Lower lobe of right lung (tissue), 2 donors: ENCODE data around the gene SERPINH1. TPM values are rescaled to one million over a fixed set of nuclear protein-coding genes. Genes with fewer than 3 reads are reported as not detected.

Source experiments
- ATAC-seq, 2 donors: fragments of 200-7000 bp; cut with Tn5 transposase; one replicate each; pipeline ENCODE4 v1.9.1; 2020 to 2022; ENCODE audit warnings: mild to moderate bottlenecking in 2 of 2, moderate library complexity in 2 of 2
- DNase-seq: peaks from one replicate; pipeline ENCODE4 v3.0.0-alpha.2; 2020
- H3K27ac ChIP-seq: fragments of 200-600 bp; one replicate; pipeline ENCODE4 v1.8.0; 2022
- H3K27me3 ChIP-seq: fragments of 200-600 bp; one replicate; pipeline ENCODE4 v1.8.0; 2022; ENCODE audit warnings: low read depth
- H3K36me3 ChIP-seq: fragments of 200-600 bp; one replicate; pipeline ENCODE4 v1.8.0; 2022; ENCODE audit warnings: mild to moderate bottlenecking
- H3K4me1 ChIP-seq: fragments of 200-600 bp; one replicate; pipeline ENCODE4 v1.8.0; 2022
- H3K4me3 ChIP-seq: fragments of 200-600 bp; one replicate; pipeline ENCODE4 v1.8.0; 2022; ENCODE audit warnings: mild to moderate bottlenecking
- H3K9me3 ChIP-seq: fragments of 200-600 bp; one replicate; pipeline ENCODE4 v1.8.0; 2022
- CTCF ChIP-seq: fragments of 200-600 bp; IDR thresholded peaks from one replicate; pipeline ENCODE4 v1.8.0; 2022; ENCODE audit warnings: antibody characterized with exemption, mild to moderate bottlenecking
- intact Hi-C: fragments of 100-400 bp; cut with DNase I; formaldehyde crosslinking; loops from one replicate; pipeline ENCODE4 v1.11.0; 2022
- total RNA-seq: library from RNA; stranded (reverse); fragmentation: NEBNext Ultra II Directional; extraction: Animal tissue kit (Norgen Biotek cat#: 25700); gene quantifications from one replicate; pipeline ENCODE4 v1.2.1, GENCODE V29; 2021
- donor health status: DM: no; HTN: yes; CAD: no; lungs with severe emphysema.

SERPINH1 gene
- total RNA-seq, 1 donor from 2014 or later = 131 TPM

- no peak for TF ChIP-seq CTCF
- H3K27me3 ChIP-seq = no peaks in the 10 kb centered on the region
- no peaks in the 10 kb centered on the region for H3K9me3 ChIP-seq
- DNase-seq (no peak), ATAC-seq (no peak)
- intact Hi-C loops = no loop called here
- H3K4me1 ChIP-seq = peaks cover 20% of the 10 kb centered on the region
- no peak overlapping the region for H3K27ac ChIP-seq
- H3K36me3 ChIP-seq = no peaks in the 10 kb centered on the region
- H3K4me3 ChIP-seq = no peak overlapping the region
These were observed 34.9 kb upstream of the SERPINH1 start for GRCh38 chr11:75527130-75527529.

- no peak for TF ChIP-seq CTCF
- Histone ChIP-seq H3K27ac (no peak overlapping the region), H3K4me3 (no peak overlapping the region), H3K4me1 (peaks cover 24% of the 10 kb centered on the region), H3K9me3 (no peaks in the 10 kb centered on the region), H3K36me3 (no peaks in the 10 kb centered on the region), H3K27me3 (no peaks in the 10 kb centered on the region)
- no peak for ATAC-seq
- intact Hi-C loops = no loop called here
- DNase-seq = no peak
These were observed 33.9 kb upstream of the SERPINH1 start for GRCh38 chr11:75527938-75528735.

- H3K9me3 ChIP-seq = no peaks in the 10 kb centered on the region
- ATAC-seq = no peak
- no peak for DNase-seq
- no peak overlapping the region for H3K4me3 ChIP-seq
- no peaks in the 10 kb centered on the region for H3K27me3 ChIP-seq
- peaks cover 6% of the 10 kb centered on the region for H3K4me1 ChIP-seq
- no peak for TF ChIP-seq CTCF
- H3K27ac ChIP-seq = no peak overlapping the region
- H3K36me3 ChIP-seq = no peaks in the 10 kb centered on the region
- intact Hi-C loops = loop anchor here (5.0 kb wide), 1 partner anchor 83 kb away; no protein-coding TSS in a partner anchor
These were observed 31.5 kb upstream of the SERPINH1 start for GRCh38 chr11:75530577-75530976.

- peaks cover 6% of the 10 kb centered on the region for H3K4me1 ChIP-seq
- H3K36me3 ChIP-seq = no peaks in the 10 kb centered on the region
- no peak overlapping the region for H3K4me3 ChIP-seq
- no peak overlapping the region for H3K27ac ChIP-seq
- no peaks in the 10 kb centered on the region for H3K9me3 ChIP-seq
- H3K27me3 ChIP-seq = no peaks in the 10 kb centered on the region
- no peak for DNase-seq
- intact Hi-C loops = loop anchor here (5.0 kb wide), 1 partner anchor 84 kb away; no protein-coding TSS in a partner anchor
- no peak for TF ChIP-seq CTCF
- peak in 1 of 2 donors; percentile 26 for ATAC-seq
These were observed 30.7 kb upstream of the SERPINH1 start for GRCh38 chr11:75531325-75531724.

GRCh38 chr11:75532200-75533048, 29.6 kb upstream of the SERPINH1 start:
- intact Hi-C loops = loop anchor here (5.0 kb wide), 1 partner anchor 85 kb away; no protein-coding TSS in a partner anchor
- peak; percentile 75 for DNase-seq

More at GRCh38 chr11:75532200-75533048, 29.6 kb upstream of the SERPINH1 start:
- Histone ChIP-seq H3K4me3 (no peak overlapping the region), H3K27me3 (no peaks in the 10 kb centered on the region), H3K9me3 (no peaks in the 10 kb centered on the region), H3K27ac (no peak overlapping the region), H3K36me3 (no peaks in the 10 kb centered on the region), H3K4me1 (peaks cover 11% of the 10 kb centered on the region)
- peak; percentile 84 to 86 for ATAC-seq
- TF ChIP-seq CTCF = peak; percentile 88
